Right renal cortex interstitium (tissue), 3 donors: ENCODE results near the gene FSD2. TPM values are rescaled to one million over a fixed set of nuclear protein-coding genes. Genes with fewer than 3 reads are reported as not detected.
"Not testable (repeated sequence)": the region's sequence is repeated elsewhere in the genome, so short reads cannot be mapped to it uniquely, and the experiment has no call there.

Experiments used
- DNase-seq, 3 donors: peaks; one replicate each; pipeline ENCODE4 v3.0.0-alpha.2; 2013; ENCODE audit warnings: low read depth in 3 of 3, low spot score in 2 of 3
- polyA plus RNA-seq, 3 donors: library from polyadenylated mRNA; unstranded; fragments of 120-200 nt; gene quantifications; one replicate each; pipeline ENCODE4 v1.2.1, GENCODE V29; 2013; ENCODE audit not compliant: insufficient read length in 3 of 3

The FSD2 gene
- polyA plus RNA-seq, 3 donors: 0.10 to 0.21 (median 0.15) TPM

DNA sequence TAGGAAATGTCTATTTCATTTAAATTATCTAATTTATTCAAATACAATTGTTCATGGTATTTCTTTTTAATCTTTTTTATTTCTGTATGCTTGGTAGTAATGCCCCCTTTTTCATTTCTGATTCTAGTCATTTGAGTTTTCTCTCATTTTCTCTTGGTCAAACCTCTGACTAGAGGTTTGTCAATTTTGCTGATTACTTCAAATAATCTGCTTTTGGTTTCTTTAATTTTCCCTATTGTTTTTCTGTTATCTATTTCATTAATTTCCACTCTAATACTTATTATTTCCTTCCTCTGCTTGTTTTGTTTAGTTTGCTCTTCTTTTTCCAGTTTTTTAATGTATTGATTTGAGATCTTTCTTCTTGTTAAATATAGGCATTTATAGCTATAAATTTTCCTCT lies 12.1 kb downstream of the FSD2 start:
- DNase-seq: no peak

DNA sequence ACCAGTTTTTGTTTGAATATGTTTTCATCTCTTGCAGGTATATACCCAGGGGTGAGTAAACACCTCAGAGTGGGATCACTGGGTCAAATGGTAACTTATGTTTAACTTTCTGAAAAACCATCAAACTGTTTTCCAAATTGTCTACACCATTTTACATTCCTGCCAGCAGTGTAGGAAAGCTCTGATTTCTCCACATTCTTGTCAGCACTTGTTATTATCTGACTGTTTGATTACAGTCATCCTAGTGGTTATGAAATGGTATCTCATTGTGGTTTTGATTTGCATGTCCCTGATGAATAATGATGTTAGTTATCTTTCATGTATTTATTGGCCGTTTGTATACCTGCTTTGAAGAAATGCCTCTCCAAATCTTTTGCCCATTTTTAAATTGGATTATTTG lies 13.8 kb downstream of the FSD2 start:
- no peak for DNase-seq

DNA sequence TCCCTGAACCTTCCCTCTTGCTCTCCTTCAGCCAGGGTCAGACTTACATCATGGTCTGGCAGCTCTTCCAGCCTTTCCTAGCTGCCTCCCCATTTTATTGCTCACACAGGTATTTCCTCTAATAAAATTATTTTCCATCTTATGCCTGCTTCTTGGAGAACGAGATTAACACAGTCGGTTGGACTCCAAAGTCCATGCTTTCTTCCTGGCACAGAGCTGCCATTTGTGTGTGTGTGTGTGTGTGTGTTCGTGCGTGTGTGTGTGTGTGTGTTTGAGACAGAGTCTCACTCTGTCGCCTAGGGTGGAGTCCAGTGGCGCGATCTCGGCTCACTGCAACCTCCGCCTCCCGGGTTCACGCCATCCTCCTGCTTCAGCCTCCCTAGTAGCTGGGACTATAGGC lies 15.5 kb downstream of the FSD2 start:
- DNase-seq: no peak

DNA sequence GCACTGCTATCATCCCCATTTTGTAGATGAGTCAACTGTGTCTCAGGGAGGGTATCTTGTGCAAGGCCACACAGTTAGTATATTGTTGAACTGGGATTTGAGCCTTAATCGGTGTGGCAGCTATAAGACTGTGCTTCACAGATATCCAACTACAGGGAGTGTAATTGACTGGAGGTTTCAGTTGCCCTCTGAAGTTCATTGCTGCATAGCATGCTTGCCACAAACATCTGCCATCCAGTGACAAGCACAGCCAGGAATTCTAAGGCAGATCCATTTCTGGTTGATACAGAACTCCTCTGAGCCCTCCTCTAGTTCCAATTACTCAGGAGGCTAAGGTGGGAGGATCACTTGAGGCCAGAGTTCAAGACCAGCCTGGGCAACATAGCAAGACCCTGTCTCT lies 16.4 kb downstream of the FSD2 start:
- DNase-seq: no peak

DNA sequence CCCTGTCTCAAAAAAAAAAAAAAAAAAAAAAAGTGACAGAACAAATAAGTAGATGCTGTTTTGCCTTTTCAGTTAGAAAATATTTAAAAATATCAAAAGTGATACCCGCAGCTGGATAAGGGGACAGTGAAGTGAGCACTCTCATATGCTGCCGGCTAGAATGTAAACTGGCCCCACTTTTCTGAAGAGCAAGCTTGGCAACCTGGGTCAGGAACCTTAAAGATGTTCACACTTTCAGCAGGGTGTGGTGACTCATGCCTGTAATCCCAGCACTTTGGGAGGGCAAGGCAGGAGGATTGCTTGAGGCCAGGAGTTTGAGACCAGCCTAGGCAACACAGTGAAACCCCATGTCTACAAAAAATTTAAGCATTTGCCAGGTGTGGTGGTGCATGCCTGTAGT lies 17.4 kb downstream of the FSD2 start:
- DNase-seq: no peak

DNA sequence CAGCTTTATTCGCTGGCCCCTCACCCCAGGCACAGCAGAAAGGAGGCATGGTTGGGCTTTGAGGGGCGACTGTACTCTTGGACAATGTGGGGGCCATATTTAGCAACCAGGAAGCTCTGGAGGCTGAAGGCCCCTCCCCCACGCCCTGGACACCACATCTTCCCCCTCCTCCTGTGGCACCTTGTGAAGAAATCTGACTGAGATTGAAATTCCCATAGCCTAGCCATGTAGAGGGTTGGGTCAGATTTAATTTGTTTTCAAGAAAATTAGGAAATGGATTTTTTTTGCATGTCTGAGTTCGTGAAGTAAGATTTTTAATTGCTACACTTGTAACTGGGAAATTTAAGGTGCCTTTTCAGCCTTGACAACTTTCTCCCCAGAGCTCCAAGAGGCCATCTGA lies 24.5 kb downstream of the FSD2 start:
- DNase-seq: no peak

DNA sequence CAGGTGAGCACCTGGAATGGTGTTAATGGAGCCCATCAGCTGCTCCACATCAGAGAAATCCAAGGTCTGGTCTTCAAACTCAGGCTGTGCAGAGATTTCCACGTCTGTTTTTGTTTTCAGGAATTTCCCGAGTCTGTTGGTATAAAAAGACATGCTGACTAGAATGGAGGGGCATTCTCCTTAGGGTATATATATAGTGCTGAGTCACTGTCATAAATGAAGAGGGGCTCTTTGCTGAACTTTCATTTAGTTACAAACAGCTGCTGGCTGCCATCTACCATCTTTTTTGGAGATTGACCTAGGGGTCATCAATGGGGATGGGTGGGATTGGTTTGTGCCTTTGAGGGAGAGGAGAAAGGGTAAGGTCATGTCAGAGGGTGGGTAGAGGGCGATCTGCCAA lies 27.1 kb downstream of the FSD2 start:
- DNase-seq: no peak

DNA sequence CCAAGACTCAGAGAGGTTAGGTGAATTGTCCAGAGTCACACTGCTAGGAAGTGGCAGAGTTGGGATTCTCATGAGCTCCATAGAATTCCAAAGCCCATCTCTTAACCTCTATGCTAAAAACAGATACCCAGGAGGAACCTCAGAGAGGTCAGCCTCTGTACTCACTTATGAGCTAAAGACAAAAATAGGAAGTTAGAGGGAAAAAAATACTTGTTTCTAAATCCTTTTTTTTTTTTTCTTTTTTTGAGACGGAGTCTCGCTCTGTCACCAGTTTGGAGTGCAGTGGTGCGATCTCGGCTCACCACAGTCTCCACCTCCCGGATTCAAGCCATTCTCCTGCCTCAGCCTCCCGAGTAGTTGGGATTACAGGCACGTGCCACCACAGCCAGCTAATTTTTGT lies 31.4 kb downstream of the FSD2 start:
- DNase-seq: no peak

DNA sequence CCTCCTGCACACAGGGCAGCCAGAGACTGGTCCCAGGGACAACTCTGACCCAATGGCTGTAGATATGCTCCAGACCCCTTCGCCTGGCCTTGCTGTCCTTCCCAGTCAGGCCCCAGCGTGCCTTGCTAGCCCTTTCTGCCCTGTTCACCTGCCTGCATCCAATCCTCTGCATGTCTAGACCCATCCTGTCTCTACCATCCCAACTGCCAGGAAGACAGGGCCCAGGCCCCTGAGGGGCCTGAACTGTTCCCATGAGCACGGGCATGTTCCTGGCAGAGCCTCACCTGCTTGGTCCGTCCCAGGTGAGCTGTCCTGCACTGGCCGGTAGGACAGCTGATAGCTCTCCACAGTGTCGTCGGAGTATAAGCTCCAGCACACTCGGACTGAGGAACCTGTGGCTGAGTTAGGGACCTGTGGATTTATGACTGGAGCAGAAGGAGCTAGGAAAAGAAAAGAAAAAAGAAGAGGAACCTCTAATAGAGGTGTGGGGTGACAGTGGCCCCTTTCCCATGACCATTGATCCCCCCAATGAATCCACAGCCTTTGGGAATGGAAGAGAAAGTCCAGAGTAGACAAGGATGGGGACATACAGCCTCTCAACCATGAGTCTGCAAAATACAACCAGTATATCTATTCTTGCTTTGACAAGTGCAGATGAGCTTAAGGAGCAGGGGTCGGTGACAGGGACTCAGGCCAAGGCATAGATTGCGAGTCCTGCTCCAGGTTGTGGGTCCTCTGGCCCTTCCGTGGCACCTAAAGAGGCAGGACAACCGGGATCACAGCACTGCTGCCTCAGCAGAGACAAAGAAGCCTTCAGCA lies 33.9 kb downstream of the FSD2 start:
- no peak for DNase-seq

DNA sequence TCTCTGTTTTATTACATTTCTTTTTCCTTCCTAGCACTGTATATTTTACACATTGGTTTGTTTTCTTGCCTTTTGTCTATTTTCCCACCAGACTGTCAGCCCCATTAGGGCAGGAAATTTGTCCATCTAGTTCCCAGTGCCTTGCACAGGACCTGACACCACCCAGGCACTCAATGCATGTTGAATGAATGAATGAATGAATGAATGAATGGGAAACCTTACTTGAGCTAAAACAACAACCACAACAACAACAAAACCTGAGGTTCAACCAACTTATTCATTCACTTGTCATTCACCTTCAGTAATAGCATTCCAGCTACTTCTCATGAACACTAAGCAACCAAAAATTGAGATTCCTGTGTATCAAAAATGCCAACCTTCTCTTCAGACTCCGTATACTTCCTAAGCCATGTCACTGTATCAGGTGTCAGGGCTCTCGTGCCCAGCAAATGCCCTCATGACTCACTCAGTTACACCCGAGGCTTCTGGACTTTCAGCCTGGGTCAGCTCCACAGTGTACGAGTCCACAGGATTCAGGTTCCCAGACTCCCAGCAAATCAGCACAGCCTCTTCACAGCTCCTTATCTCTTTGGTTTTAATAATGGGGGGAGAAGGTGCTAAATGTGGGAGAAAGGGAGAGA lies 37.3 kb downstream of the FSD2 start:
- DNase-seq: no peak

DNA sequence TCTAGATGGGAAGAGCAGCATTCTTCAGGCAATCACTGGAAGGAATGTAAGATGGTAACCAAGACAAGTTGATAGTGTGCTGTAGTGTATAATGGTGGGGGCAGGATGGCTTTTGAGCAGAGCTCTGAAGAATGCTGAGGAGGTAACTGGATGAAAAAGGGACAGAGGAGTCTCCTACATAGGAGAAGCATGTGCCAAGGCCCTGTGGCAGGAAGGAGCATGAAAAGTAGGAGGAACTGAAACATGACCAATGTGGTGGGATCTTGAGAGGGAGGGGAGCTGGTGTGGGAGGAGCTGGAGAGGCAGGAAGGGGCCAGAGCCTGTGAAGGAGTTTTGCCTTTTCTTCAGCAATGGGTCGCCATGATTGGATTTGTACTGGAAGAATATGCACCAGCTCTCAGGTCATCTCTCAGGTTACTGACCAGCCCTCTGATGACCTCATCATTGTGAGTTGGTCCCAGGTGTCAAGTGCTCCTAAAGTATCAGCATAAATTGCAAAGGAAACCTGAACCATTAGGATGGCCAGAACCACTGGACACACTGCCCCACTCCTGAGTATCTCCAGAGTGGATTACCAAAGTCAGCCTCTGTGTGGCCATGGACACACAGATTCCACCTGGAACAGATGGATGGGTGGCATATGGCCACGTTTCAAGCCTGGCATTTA lies 38.6 kb downstream of the FSD2 start:
- no peak for DNase-seq

DNA sequence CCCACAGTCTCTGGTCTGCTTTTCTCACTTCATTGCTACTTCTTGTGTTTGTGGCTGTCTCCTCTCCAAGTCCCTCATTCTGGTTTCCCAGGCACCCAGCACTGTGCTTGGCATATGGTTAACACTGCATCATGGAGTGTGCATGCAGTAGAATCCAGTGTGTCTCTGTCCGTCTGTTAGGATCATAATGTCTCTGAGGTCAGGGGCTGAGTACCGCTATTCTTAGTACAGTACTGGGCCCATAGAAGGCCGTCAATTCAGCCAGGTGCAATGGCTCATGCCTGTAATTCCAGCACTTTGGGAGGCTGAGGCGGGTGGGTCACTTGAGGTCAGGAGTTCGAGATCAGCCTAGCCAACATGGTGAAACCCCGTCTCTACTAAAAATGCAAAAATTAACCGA lies 39.7 kb downstream of the FSD2 start:
- not testable (repeated sequence) for DNase-seq

DNA sequence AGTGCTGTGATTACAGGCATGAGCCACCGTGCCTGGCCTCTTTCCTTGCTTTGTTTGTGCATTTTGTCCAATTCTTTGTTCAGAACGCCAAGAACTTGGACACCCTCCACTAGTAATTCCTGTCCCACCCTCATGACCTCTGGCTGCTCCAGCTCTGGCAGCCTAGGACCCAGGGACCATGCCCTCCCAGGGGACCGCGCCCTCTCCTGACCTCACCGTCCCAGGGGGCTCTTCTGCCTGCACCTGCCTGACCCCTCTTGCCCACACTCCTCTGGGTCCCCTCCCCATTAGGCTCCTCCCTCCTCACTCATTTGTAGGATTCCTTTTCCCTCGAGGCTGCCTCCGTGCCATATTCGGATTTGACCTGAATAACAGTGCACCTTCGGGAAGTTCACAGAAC lies 41.1 kb downstream of the FSD2 start:
- no peak for DNase-seq

DNA sequence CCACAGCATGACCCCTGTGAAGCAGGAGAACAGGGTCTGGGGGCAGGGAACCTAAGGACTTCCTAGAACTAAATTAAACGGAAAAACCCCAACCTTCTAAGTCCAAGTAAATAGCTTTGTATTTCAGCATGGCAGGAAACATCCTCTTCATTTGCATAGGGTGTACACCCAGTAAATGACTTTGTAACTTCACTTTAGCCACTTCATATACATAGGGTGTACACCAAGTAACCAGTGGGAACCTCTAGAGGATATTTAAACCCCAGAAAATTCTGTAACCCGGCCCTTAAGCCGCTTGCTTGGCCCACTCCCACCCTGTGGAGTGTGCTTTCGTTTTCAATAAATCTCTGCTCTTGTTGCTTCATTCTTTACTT lies 41.8 kb downstream of the FSD2 start:
- DNase-seq: no peak

DNA sequence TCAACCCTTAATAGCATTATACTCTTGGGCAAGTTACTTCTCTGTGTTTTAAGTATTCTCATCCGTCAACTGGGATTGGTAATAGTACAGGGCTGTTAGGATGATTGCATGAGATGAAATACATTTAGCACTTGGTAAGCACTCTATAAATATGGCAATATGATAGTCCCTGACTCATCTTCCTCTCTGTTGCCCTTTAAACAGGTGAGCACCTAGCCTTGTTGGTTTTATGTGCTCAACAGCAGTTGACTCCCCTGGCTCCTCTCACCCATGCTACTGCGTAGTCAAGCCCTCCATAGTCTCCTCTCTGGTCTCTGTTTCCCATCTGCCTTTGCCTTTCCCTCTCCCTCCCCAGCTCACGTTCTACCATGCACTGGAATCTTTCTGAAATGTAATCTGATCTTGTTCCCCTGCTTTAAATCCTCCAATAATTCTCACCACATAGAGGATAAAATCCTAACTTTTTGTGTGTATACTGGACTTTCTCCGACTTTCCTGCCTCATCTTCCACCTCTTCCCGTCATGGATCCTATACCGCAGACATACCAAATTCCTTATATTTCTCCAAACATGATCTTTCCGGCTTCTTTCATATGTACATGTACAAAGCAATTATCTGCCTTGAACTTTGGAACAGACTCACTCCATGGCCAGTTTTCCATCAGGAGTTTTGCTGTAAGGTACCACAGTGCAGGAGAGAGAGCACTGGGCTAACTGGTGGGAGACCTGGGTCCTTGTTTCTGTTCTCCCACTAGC lies 42.3 kb downstream of the FSD2 start:
- DNase-seq: no peak

DNA sequence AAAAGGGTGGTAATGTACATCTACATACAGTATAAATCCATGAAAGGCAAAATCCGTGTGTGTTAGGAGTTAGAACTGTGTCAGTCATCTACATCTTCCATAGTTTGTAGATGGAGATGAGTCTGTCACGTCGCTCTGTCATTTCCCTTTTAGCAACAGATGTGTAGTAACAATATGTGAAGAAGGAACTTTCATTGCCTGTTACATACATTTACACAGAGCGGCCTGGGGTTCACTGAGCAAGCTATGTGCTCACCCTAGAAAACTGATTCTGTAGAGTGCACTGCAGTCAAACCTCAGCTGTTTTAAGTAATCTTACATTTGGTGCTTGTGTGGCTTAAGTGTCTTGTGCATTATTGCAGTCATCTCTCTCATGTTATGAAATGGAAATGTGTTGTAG lies 54.6 kb downstream of the FSD2 start:
- no peak for DNase-seq

DNA sequence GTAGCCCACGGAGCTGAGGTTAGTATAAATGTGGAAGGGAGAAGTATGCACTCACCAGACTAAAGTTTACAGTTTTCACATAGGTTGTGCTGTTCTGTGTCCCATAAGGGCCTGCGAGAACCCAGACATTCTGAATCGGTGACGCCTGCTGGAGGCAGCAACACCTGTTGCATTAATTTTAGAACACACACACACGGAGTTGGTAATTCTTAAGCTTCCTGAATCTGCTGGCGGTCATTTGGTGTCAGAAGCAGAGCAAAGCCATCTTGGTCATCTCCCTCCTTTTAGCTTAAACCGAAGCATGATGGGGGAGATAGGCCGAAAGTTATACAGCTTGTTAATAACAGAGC lies 55.1 kb downstream of the FSD2 start:
- peak in 1 of 3 donors; percentile 1 for DNase-seq

DNA sequence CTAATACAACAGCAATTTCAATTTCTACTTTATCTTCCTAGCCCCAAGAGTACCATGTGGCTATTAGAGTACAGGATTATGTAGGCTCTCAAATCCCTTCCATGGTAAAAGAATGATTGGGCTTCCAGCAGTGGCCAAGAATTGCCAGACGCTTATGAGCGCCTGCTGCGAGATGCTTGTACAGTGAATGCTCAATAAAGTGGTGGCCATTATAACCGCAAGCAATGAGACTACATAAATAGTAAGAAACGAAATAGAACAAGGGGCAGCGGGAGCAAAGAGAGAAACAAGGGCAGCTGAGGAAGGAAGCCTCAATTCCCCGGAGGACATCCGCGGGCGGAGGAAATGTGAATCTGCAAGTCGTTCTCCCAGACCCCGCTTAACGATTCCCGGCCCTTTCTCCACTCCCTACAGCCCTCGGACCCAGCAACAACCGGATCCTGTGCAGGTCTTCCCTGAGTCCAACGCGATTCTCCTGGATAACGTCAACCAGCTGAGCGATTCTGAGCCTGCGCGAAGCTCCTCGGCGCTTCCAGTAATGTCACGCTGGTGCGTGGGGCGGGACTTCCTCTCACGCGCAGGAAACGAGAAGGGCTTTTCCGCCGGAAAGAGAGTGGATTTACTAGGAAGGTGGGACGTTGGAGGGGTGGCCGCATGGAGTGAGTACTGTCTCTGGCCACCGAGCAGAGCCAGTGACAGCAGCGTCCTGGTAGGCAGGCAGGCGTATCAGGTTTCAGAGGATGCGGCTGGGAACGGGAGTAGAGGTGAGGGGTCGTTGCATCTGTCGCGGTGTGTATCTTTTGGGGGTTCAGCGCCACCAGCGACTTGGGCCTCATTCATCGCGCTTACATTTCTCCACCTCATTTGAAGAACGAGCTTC lies 55.7 kb downstream of the FSD2 start:
- peak; percentile 90 to 91 (median 90) for DNase-seq

DNA sequence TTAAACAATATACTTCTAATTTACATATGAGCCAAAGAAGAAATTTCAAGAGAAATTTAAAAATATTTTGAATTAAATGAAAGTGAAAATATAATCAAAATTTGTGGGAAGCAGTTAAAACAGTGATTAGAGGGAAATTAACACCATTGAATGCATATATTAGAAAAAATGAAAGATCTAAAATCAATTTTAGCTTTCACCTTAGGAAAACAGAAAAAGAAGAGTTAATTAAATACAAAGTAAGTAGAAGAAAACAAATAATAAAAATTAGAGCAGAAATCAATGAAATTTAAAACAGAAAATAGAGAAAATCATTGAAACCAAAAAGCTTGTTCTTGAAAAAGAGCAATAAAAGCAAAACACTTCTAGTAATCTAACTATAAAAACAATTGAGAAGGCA lies 57.6 kb downstream of the FSD2 start:
- DNase-seq: no peak

DNA sequence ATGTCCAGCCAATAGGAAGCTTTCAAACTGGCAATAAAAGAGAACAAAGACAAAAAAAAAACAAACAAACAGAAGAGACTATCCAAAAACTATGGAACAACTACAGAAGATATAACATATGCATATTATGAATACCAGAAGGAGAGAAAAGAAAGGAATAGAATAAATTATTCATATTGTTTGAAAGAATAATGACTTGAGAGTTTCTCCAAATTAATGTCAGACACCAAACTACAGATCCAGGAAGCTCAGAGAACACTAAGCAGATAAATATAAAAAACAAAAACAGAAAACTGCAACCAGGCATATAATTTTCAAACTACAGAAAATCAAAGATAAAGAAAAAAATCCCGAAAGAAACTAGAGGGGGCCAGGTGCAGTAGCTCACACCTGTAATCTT lies 62.1 kb downstream of the FSD2 start:
- DNase-seq: no peak
